Effector memory CD8-positive, alpha-beta T cell (primary cell): ENCODE data around the gene CLPX.

Experiments used
- ATAC-seq: fragments of 150-1000 bp; cut with Tn5 transposase; replicated peaks from 2 replicates; pipeline ENCODE4 v1.10.0; 2021; ENCODE audit warnings: mild to moderate bottlenecking, moderate library complexity
- DNase-seq, 3 experiments: peaks; one replicate each; pipeline ENCODE4 v3.0.0; 2021
- H3K27ac Mint-ChIP-seq, 2 donors: one replicate each; pipeline ENCODE4 v1.8.0; 2022; ENCODE audit warnings: mild to moderate bottlenecking in 2 of 2, mixed read lengths in 2 of 2, moderate library complexity in 2 of 2
- H3K27me3 Mint-ChIP-seq, 2 donors: one replicate each; pipeline ENCODE4 v1.8.0; 2022; ENCODE audit warnings: mixed read lengths in 2 of 2
- H3K36me3 Mint-ChIP-seq: one replicate; pipeline ENCODE4 v1.8.0; 2022; ENCODE audit warnings: mild to moderate bottlenecking, moderate library complexity, mixed read lengths; ENCODE audit not compliant: insufficient read depth
- H3K4me1 Mint-ChIP-seq, 2 donors: one replicate each; pipeline ENCODE4 v1.8.0; 2022; ENCODE audit warnings: low read depth in 2 of 2, mixed read lengths in 2 of 2
- H3K4me3 Mint-ChIP-seq, 2 donors: one replicate each; pipeline ENCODE4 v1.8.0; 2022; ENCODE audit warnings: mild to moderate bottlenecking in 2 of 2, mixed read lengths in 2 of 2, moderate library complexity in 2 of 2
- H3K9me3 Mint-ChIP-seq, 2 donors: one replicate each; pipeline ENCODE4 v1.8.0; 2022; ENCODE audit warnings: mixed read lengths in 2 of 2

CLPX gene

DNA sequence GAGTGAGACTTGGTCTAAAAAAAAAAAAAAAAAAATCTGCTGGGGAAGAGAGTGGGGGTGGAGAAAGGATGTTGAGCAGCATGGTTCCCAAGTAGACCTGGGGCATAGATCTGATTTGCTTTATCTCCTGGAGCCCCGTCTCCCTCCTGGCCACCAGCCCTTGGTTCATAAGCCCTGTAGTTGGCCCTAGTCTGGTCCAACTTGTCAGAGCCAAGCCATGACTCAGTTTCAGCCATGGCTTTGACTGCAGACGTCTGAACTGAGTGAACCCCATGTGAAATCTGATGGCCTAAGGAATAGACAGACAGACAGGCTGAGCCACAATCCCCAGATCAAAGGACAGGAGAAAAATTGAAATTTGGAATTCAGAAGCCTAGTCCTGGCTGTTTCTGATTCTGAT, 28.1 kb upstream of the CLPX start:
- Mint-ChIP-seq H3K36me3 (no peaks in the 10 kb centered on the region), H3K27me3 (no peaks in the 10 kb centered on the region), H3K4me1 (peaks cover 3 to 6% of the 10 kb centered on the region in 2 donors), H3K27ac (no peak overlapping the region), H3K9me3 (no peaks in the 10 kb centered on the region), H3K4me3 (no peak overlapping the region)
- no peak for DNase-seq
- ATAC-seq: no peak

DNA sequence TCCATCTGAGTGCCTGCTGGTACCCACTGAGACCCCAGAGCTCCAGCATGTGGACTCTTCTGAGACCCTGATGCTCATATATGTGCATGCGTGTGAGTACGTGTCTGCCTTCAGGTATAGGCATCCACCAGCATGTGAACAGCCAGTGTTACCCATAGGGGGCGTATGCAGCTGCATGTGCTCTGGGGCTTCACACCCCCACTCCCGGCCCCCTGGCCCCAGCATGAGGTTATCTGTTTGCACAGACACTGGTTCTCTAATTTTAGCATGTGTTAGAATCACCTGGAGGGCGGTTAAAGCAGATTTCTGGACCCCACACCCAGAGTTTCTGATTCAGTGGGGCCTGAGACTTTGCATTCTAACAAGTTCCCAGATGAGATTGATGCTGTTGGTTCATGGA, 27.0 kb upstream of the CLPX start:
- Mint-ChIP-seq H3K4me3 (no peak overlapping the region), H3K27ac (no peak overlapping the region), H3K9me3 (no peaks in the 10 kb centered on the region), H3K4me1 (no peaks in the 10 kb centered on the region), H3K27me3 (peaks cover 0 to 9% of the 10 kb centered on the region in 2 donors), H3K36me3 (peaks cover 2% of the 10 kb centered on the region)
- peak in 2 of 3 experiments; percentile 18 to 21 for DNase-seq
- peak; percentile 53 for ATAC-seq

GRCh38 chr15:65211482-65211982, 26.4 kb upstream of the CLPX start:
- H3K36me3 Mint-ChIP-seq: peaks cover 2% of the 10 kb centered on the region
- no peak overlapping the region for H3K4me3 Mint-ChIP-seq
- no peak for DNase-seq
- H3K9me3 Mint-ChIP-seq: no peaks in the 10 kb centered on the region
- H3K27ac Mint-ChIP-seq: no peak overlapping the region
- no peak for ATAC-seq
- H3K4me1 Mint-ChIP-seq: no peaks in the 10 kb centered on the region
- H3K27me3 Mint-ChIP-seq: peaks cover 0 to 14% of the 10 kb centered on the region in 2 donors

- ATAC-seq (no peak), DNase-seq (no peak)
- Mint-ChIP-seq H3K9me3 (no peaks in the 10 kb centered on the region), H3K36me3 (peaks cover 2% of the 10 kb centered on the region), H3K4me3 (no peak within 1 kb of the TSS), H3K27ac (no peak within 1 kb of the TSS), H3K27me3 (peaks cover 0 to 14% of the 10 kb centered on the region in 2 donors), H3K4me1 (no peaks in the 10 kb centered on the region)
Measured at GRCh38 chr15:65210770-65211481, 25.8 kb upstream of the CLPX start, which contains the start of gene CILP. TSS of gene CILP (minus strand) at chr15:65211473. CDS start at chr15:65209755, 1,718 bp downstream.

- Mint-ChIP-seq H3K4me3 (no peak overlapping the region), H3K36me3 (peaks cover 2% of the 10 kb centered on the region), H3K4me1 (no peaks in the 10 kb centered on the region), H3K27me3 (peaks cover 0 to 14% of the 10 kb centered on the region in 2 donors), H3K9me3 (no peaks in the 10 kb centered on the region), H3K27ac (no peak overlapping the region)
- DNase-seq: no peak
- no peak for ATAC-seq
Measured at GRCh38 chr15:65209701-65210643, 24.8 kb upstream of the CLPX start.

DNA sequence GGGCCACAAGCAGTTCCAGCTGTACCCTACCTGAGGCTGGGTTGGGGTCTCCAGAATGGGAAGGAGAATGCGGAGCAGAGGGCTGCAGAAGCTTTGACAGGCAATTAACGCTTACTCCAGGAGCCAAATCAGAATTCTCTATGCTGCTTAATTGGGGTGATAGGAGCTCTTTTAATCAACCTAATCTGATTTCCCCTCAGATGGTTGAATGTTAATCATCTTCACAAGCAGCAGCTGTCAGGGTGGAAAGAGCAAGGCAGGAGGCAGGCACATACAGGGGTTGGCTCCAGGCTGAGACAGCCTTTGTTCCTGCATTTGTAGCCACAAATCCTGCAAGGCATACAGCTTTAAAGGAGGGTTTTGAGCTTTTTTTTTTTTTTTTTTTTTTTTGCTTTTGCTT, 23.5 kb upstream of the CLPX start:
- Mint-ChIP-seq H3K27ac (no peak overlapping the region), H3K4me1 (no peaks in the 10 kb centered on the region), H3K27me3 (peaks cover 0 to 14% of the 10 kb centered on the region in 2 donors), H3K36me3 (peaks cover 2% of the 10 kb centered on the region), H3K4me3 (no peak overlapping the region), H3K9me3 (no peaks in the 10 kb centered on the region)
- DNase-seq (no peak), ATAC-seq (no peak)

DNA sequence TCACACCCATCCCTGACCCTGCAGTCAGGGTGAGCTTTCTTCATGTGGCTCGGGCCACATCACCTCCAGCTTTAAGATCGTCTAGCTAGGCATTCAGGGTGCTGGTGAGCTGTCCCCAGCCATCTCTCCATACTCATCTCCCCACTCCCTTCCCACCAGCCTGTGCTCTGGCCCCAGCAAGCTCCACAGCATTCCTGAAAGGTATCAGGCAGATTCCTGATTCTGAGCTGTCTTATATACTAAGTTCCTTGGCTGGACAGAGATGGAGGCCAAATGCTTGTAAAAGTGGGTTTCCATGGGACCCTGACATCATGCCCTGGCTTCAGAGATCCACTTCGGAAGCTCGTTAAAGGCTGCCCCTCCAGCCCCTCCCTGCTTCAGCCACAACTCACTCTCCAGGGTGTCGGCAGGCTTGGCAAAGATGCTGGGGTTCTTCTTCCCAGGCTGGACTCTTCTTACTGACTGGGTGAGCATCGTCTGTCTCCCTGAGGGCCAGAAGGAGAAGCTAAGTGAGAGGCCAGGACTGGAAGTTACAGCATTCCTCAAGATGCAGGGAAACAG, 22.2 kb upstream of the CLPX start:
- no peak for ATAC-seq
- Mint-ChIP-seq H3K4me1 (no peaks in the 10 kb centered on the region), H3K27ac (no peak overlapping the region), H3K27me3 (peaks cover 0 to 14% of the 10 kb centered on the region in 2 donors), H3K36me3 (peaks cover 2% of the 10 kb centered on the region), H3K4me3 (no peak overlapping the region), H3K9me3 (no peaks in the 10 kb centered on the region)
- no peak for DNase-seq

- Mint-ChIP-seq H3K4me3 (no peak overlapping the region), H3K36me3 (peaks cover 2% of the 10 kb centered on the region), H3K27ac (no peak overlapping the region), H3K4me1 (no peaks in the 10 kb centered on the region), H3K27me3 (peaks cover 0 to 14% of the 10 kb centered on the region in 2 donors), H3K9me3 (no peaks in the 10 kb centered on the region)
- DNase-seq (no peak), ATAC-seq (no peak)
Measured at GRCh38 chr15:65206750-65207149, 21.6 kb upstream of the CLPX start.

- Mint-ChIP-seq H3K27me3 (peaks cover 0 to 14% of the 10 kb centered on the region in 2 donors), H3K36me3 (peaks cover 2% of the 10 kb centered on the region), H3K27ac (no peak overlapping the region), H3K4me1 (no peaks in the 10 kb centered on the region), H3K9me3 (no peaks in the 10 kb centered on the region), H3K4me3 (no peak overlapping the region)
- DNase-seq (no peak), ATAC-seq (no peak)
Measured at GRCh38 chr15:65204931-65205660, 20.0 kb upstream of the CLPX start.

- Mint-ChIP-seq H3K27me3 (peaks cover 0 to 14% of the 10 kb centered on the region in 2 donors), H3K9me3 (no peaks in the 10 kb centered on the region), H3K4me3 (no peak overlapping the region), H3K4me1 (no peaks in the 10 kb centered on the region), H3K36me3 (peaks cover 2% of the 10 kb centered on the region), H3K27ac (no peak overlapping the region)
- ATAC-seq (no peak), DNase-seq (no peak)
Measured at GRCh38 chr15:65204236-65204930, 19.2 kb upstream of the CLPX start.

GRCh38 chr15:65201918-65202317, 16.8 kb upstream of the CLPX start:
- Mint-ChIP-seq H3K4me1 (no peaks in the 10 kb centered on the region), H3K27me3 (peaks cover 0 to 3% of the 10 kb centered on the region in 2 donors), H3K36me3 (no peaks in the 10 kb centered on the region), H3K9me3 (no peaks in the 10 kb centered on the region), H3K27ac (no peak overlapping the region), H3K4me3 (no peak overlapping the region)
- ATAC-seq (no peak), DNase-seq (no peak)

DNA sequence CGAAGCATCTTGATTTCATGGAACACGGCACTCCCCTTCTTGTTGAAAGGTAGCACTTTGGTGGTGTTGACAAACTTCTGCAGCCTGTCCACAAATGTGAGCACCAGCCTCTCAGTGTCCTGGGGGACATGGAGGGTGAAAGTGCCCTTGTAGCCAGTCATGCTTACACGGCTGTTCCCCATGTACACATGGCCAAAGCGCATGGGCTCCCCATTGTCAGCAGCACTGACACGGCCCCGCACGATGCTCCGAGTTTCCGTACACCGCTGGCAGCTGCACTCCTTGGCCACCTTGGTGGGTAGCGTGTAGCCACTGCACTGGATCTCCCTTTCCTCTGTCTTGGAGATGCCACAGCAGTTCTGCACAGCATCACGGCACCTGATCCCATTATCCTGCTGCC, 13.4 kb upstream of the CLPX start:
- Mint-ChIP-seq H3K36me3 (no peaks in the 10 kb centered on the region), H3K4me1 (no peaks in the 10 kb centered on the region), H3K9me3 (no peaks in the 10 kb centered on the region), H3K27ac (peak overlapping the region in 1 of 2 donors; percentile 19), H3K27me3 (no peaks in the 10 kb centered on the region), H3K4me3 (no peak overlapping the region)
- ATAC-seq (no peak), DNase-seq (no peak)
